Vagina (tissue), 2 donors: ENCODE measurements around the gene TENM4. TPM values are rescaled to one million over a fixed set of nuclear protein-coding genes. Genes with fewer than 3 reads are reported as not detected.

Experiments used
- DNase-seq, 2 donors: peaks; one replicate each; pipeline ENCODE4 v3.0.0-alpha.2; 2017; ENCODE audit errors: extremely low spot score in 2 of 2
- H3K27ac ChIP-seq: fragments of 200-600 bp; sonication (generic); one replicate; pipeline ENCODE4 v1.5.1; 2019
- H3K27me3 ChIP-seq: fragments of 200-600 bp; sonication (generic); one replicate; pipeline ENCODE4 v1.5.1; 2019
- H3K36me3 ChIP-seq, 2 donors: fragments of 200-600 bp; sonication (generic); one replicate each; pipeline ENCODE4 v1.5.1; 2017 to 2019
- H3K4me1 ChIP-seq: fragments of 200-600 bp; sonication (generic); one replicate; pipeline ENCODE4 v1.5.1; 2019
- H3K4me3 ChIP-seq, 2 donors: fragments of 200-600 bp; sonication (generic); 1 replicate in 1 of 2; 2 replicates in 1 of 2; pipeline ENCODE4 v1.5.1; 2016 to 2019
- H3K9me3 ChIP-seq: fragments of 200-600 bp; sonication (generic); one replicate; pipeline ENCODE4 v1.5.1; 2019
- CTCF ChIP-seq, 3 experiments: fragments of 450-650 bp in 2 of 3; fragments of 200-600 bp in 1 of 3; sonication (generic) in 1 of 3; IDR thresholded peaks; one replicate each; pipeline ENCODE4 v1.5.1; 2017 to 2019; ENCODE audit warnings: antibody characterized with exemption in 3 of 3, mild to moderate bottlenecking in 2 of 3, moderate library complexity in 2 of 3
- POLR2A ChIP-seq, 2 donors: fragments of 450-650 bp; IDR thresholded peaks; one replicate each; pipeline ENCODE4 v1.6.1; 2017; ENCODE audit warnings: antibody characterized with exemption in 2 of 2, mild to moderate bottlenecking in 2 of 2, moderate library complexity in 2 of 2
- POLR2AphosphoS5 ChIP-seq, 2 donors: sonication (generic); formaldehyde crosslinking; IDR thresholded peaks; one replicate each; pipeline ENCODE4 v1.9.0; 2017; ENCODE audit warnings: antibody characterized with exemption in 2 of 2, mild to moderate bottlenecking in 2 of 2, low read depth in 1 of 2; ENCODE audit not compliant: insufficient read depth in 1 of 2
- intact Hi-C: fragments of 100-400 bp; cut with DNase I; formaldehyde crosslinking; loops from one replicate; pipeline ENCODE4 v1.15.1; 2023
- total RNA-seq: library from RNA; depleted of rRNA; stranded (reverse); fragments of >200 nt; gene quantifications from one replicate; pipeline ENCODE4 v1.2.3, GENCODE V29; 2016

The TENM4 gene
- total RNA-seq, 1 donor from 2014 or later, result 12.5 TPM

- Histone ChIP-seq H3K9me3 (no peaks in the 10 kb centered on the region), H3K27me3 (no peaks in the 10 kb centered on the region), H3K4me1 (no peaks in the 10 kb centered on the region), H3K36me3 (no peaks in the 10 kb centered on the region), H3K4me3 (no peak overlapping the region), H3K27ac (no peak overlapping the region)
- intact Hi-C loops, result no loop called here
- no peak for DNase-seq
- no peak for TF ChIP-seq POLR2AphosphoS5 (IDR thresholded peaks at IDR 0.05; ENCODE audit: insufficient read depth in 1 of 2, low read depth in 1 of 2)
- no peak for TF ChIP-seq POLR2A (IDR thresholded peaks at IDR 0.05)
- TF ChIP-seq CTCF (IDR thresholded peaks at IDR 0.05), result no peak
These were observed 219.2 kb downstream of the TENM4 start for GRCh38 chr11:79221444-79222130.

GRCh38 chr11:79220171-79220570, 220.7 kb downstream of the TENM4 start:
- DNase-seq, result no peak
- intact Hi-C loops, result no loop called here
- Histone ChIP-seq H3K4me3 (no peak overlapping the region), H3K27me3 (no peaks in the 10 kb centered on the region), H3K36me3 (no peaks in the 10 kb centered on the region), H3K4me1 (no peaks in the 10 kb centered on the region), H3K9me3 (no peaks in the 10 kb centered on the region), H3K27ac (no peak overlapping the region)
- TF ChIP-seq POLR2AphosphoS5 (IDR thresholded peaks at IDR 0.05; ENCODE audit: insufficient read depth in 1 of 2, low read depth in 1 of 2) (no peak), CTCF (IDR thresholded peaks at IDR 0.05) (no peak)

- no peaks in the 10 kb centered on the region for H3K9me3 ChIP-seq
- H3K27me3 ChIP-seq, result no peaks in the 10 kb centered on the region
- no peak overlapping the region for H3K27ac ChIP-seq
- no peaks in the 10 kb centered on the region for H3K36me3 ChIP-seq
- intact Hi-C loops, result no loop called here
- H3K4me1 ChIP-seq, result no peaks in the 10 kb centered on the region
- no peak for DNase-seq
- H3K4me3 ChIP-seq, result no peak overlapping the region
- TF ChIP-seq CTCF (IDR thresholded peaks at IDR 0.05) (no peak), POLR2AphosphoS5 (IDR thresholded peaks at IDR 0.05; ENCODE audit: insufficient read depth in 1 of 2, low read depth in 1 of 2) (no peak), POLR2A (IDR thresholded peaks at IDR 0.05) (no peak)
These were observed 221.4 kb downstream of the TENM4 start for GRCh38 chr11:79219186-79220045.

- intact Hi-C loops, result no loop called here
- no peaks in the 10 kb centered on the region for H3K9me3 ChIP-seq
- H3K27me3 ChIP-seq, result no peaks in the 10 kb centered on the region
- TF ChIP-seq POLR2AphosphoS5 (IDR thresholded peaks at IDR 0.05; ENCODE audit: insufficient read depth in 1 of 2, low read depth in 1 of 2), result no peak
- TF ChIP-seq CTCF (IDR thresholded peaks at IDR 0.05), result no peak
- TF ChIP-seq POLR2A (IDR thresholded peaks at IDR 0.05), result no peak
- H3K4me3 ChIP-seq, result no peak overlapping the region
- H3K36me3 ChIP-seq, result no peaks in the 10 kb centered on the region
- H3K4me1 ChIP-seq, result no peaks in the 10 kb centered on the region
- H3K27ac ChIP-seq, result no peak overlapping the region
- DNase-seq, result no peak
These were observed 228.1 kb downstream of the TENM4 start for GRCh38 chr11:79212741-79213190.
